ENCODE measurements around the gene BACH1. TPM values are rescaled to one million over a fixed set of nuclear protein-coding genes. Genes with fewer than 3 reads are reported as not detected.

The BACH1 gene
- total RNA-seq, 1 donor = 232 TPM

GRCh38 chr21:29316029-29316742, 17.5 kb downstream of the BACH1 start:
- H3K9me3 ChIP-seq (ENCODE audit: low read depth, low read length) = no peaks in the 10 kb centered on the region
- H3K27me3 ChIP-seq (ENCODE audit: insufficient read depth, low read length) = no peaks in the 10 kb centered on the region
- no peak overlapping the region for H3K4me3 ChIP-seq (ENCODE audit: low read length)
- H3K4me1 ChIP-seq (ENCODE audit: insufficient read depth, low read length) = peaks cover 43% of the 10 kb centered on the region

GRCh38 chr21:29316806-29317205, 18.1 kb downstream of the BACH1 start:
- Histone ChIP-seq H3K9me3 (ENCODE audit: low read depth, low read length) (no peaks in the 10 kb centered on the region), H3K4me3 (ENCODE audit: low read length) (no peak overlapping the region), H3K4me1 (ENCODE audit: insufficient read depth, low read length) (peaks cover 43% of the 10 kb centered on the region), H3K27me3 (ENCODE audit: insufficient read depth, low read length) (no peaks in the 10 kb centered on the region)

- H3K4me3 ChIP-seq (ENCODE audit: low read length) = no peak overlapping the region
- H3K9me3 ChIP-seq (ENCODE audit: low read depth, low read length) = no peaks in the 10 kb centered on the region
- H3K27me3 ChIP-seq (ENCODE audit: insufficient read depth, low read length) = no peaks in the 10 kb centered on the region
- peaks cover 43% of the 10 kb centered on the region for H3K4me1 ChIP-seq (ENCODE audit: insufficient read depth, low read length)
Observed at GRCh38 chr21:29318354-29318753, 19.6 kb downstream of the BACH1 start.

GRCh38 chr21:29320031-29320430, 21.3 kb downstream of the BACH1 start:
- Histone ChIP-seq H3K27me3 (ENCODE audit: insufficient read depth, low read length) (no peaks in the 10 kb centered on the region), H3K9me3 (ENCODE audit: low read depth, low read length) (no peaks in the 10 kb centered on the region), H3K4me3 (ENCODE audit: low read length) (no peak overlapping the region), H3K4me1 (ENCODE audit: insufficient read depth, low read length) (peaks cover 42% of the 10 kb centered on the region)

- Histone ChIP-seq H3K27me3 (ENCODE audit: insufficient read depth, low read length) (no peaks in the 10 kb centered on the region), H3K4me1 (ENCODE audit: insufficient read depth, low read length) (peaks cover 37% of the 10 kb centered on the region), H3K9me3 (ENCODE audit: low read depth, low read length) (no peaks in the 10 kb centered on the region), H3K4me3 (ENCODE audit: low read length) (no peak overlapping the region)
Observed at GRCh38 chr21:29321217-29321616, 22.5 kb downstream of the BACH1 start.

- Histone ChIP-seq H3K4me3 (ENCODE audit: low read length) (no peak overlapping the region), H3K4me1 (ENCODE audit: insufficient read depth, low read length) (peaks cover 27% of the 10 kb centered on the region), H3K9me3 (ENCODE audit: low read depth, low read length) (no peaks in the 10 kb centered on the region), H3K27me3 (ENCODE audit: insufficient read depth, low read length) (no peaks in the 10 kb centered on the region)
Observed at GRCh38 chr21:29321932-29322928, 23.5 kb downstream of the BACH1 start.

- H3K4me3 ChIP-seq (ENCODE audit: low read length) = no peak overlapping the region
- no peaks in the 10 kb centered on the region for H3K27me3 ChIP-seq (ENCODE audit: insufficient read depth, low read length)
- peaks cover 18% of the 10 kb centered on the region for H3K4me1 ChIP-seq (ENCODE audit: insufficient read depth, low read length)
- H3K9me3 ChIP-seq (ENCODE audit: low read depth, low read length) = no peaks in the 10 kb centered on the region
Observed at GRCh38 chr21:29323189-29323588, 24.5 kb downstream of the BACH1 start.

GRCh38 chr21:29326914-29327554, 28.3 kb downstream of the BACH1 start:
- Histone ChIP-seq H3K4me3 (ENCODE audit: low read length) (no peak overlapping the region), H3K27me3 (ENCODE audit: insufficient read depth, low read length) (no peaks in the 10 kb centered on the region), H3K9me3 (ENCODE audit: low read depth, low read length) (no peaks in the 10 kb centered on the region), H3K4me1 (ENCODE audit: insufficient read depth, low read length) (peaks cover 3% of the 10 kb centered on the region)

- no peaks in the 10 kb centered on the region for H3K27me3 ChIP-seq (ENCODE audit: insufficient read depth, low read length)
- peaks cover 5% of the 10 kb centered on the region for H3K4me1 ChIP-seq (ENCODE audit: insufficient read depth, low read length)
- H3K4me3 ChIP-seq (ENCODE audit: low read length) = no peak overlapping the region
- H3K9me3 ChIP-seq (ENCODE audit: low read depth, low read length) = no peaks in the 10 kb centered on the region
Observed at GRCh38 chr21:29329406-29329805, 30.7 kb downstream of the BACH1 start.

GRCh38 chr21:29330797-29331196, 32.1 kb downstream of the BACH1 start:
- H3K27me3 ChIP-seq (ENCODE audit: insufficient read depth, low read length) = no peaks in the 10 kb centered on the region
- no peak overlapping the region for H3K4me3 ChIP-seq (ENCODE audit: low read length)
- H3K4me1 ChIP-seq (ENCODE audit: insufficient read depth, low read length) = peaks cover 13% of the 10 kb centered on the region
- no peaks in the 10 kb centered on the region for H3K9me3 ChIP-seq (ENCODE audit: low read depth, low read length)

GRCh38 chr21:29332461-29333362, 34.0 kb downstream of the BACH1 start:
- no peaks in the 10 kb centered on the region for H3K9me3 ChIP-seq (ENCODE audit: low read depth, low read length)
- peaks cover 13% of the 10 kb centered on the region for H3K4me1 ChIP-seq (ENCODE audit: insufficient read depth, low read length)
- H3K4me3 ChIP-seq (ENCODE audit: low read length) = no peak overlapping the region
- no peaks in the 10 kb centered on the region for H3K27me3 ChIP-seq (ENCODE audit: insufficient read depth, low read length)

- Histone ChIP-seq H3K4me1 (ENCODE audit: insufficient read depth, low read length) (peaks cover 13% of the 10 kb centered on the region), H3K4me3 (ENCODE audit: low read length) (no peak overlapping the region), H3K27me3 (ENCODE audit: insufficient read depth, low read length) (no peaks in the 10 kb centered on the region), H3K9me3 (ENCODE audit: low read depth, low read length) (no peaks in the 10 kb centered on the region)
Observed at GRCh38 chr21:29333406-29333805, 34.7 kb downstream of the BACH1 start.

- H3K4me1 ChIP-seq (ENCODE audit: insufficient read depth, low read length) = peaks cover 13% of the 10 kb centered on the region
- H3K9me3 ChIP-seq (ENCODE audit: low read depth, low read length) = no peaks in the 10 kb centered on the region
- H3K4me3 ChIP-seq (ENCODE audit: low read length) = no peak overlapping the region
- H3K27me3 ChIP-seq (ENCODE audit: insufficient read depth, low read length) = no peaks in the 10 kb centered on the region
Observed at GRCh38 chr21:29334717-29335428, 36.2 kb downstream of the BACH1 start.

GRCh38 chr21:29335720-29336119, 37.0 kb downstream of the BACH1 start:
- peaks cover 13% of the 10 kb centered on the region for H3K4me1 ChIP-seq (ENCODE audit: insufficient read depth, low read length)
- H3K4me3 ChIP-seq (ENCODE audit: low read length) = no peak overlapping the region
- no peaks in the 10 kb centered on the region for H3K27me3 ChIP-seq (ENCODE audit: insufficient read depth, low read length)
- H3K9me3 ChIP-seq (ENCODE audit: low read depth, low read length) = no peaks in the 10 kb centered on the region
